Adrenal gland (tissue), 12 donors: ENCODE results near the gene TTC34. TPM values are rescaled to one million over a fixed set of nuclear protein-coding genes. Genes with fewer than 3 reads are reported as not detected.
A peak's percentile ranks its signal among the peaks of the same experiment; 100 is the strongest.

Source experiments
- DNase-seq, 7 donors: peaks; one replicate each; pipeline ENCODE4 v3.0.0-alpha.2; 2019 to 2020
- H3K27ac ChIP-seq, 5 donors: fragments of 200-600 bp; sonication (generic) in 4 of 5; 1 replicate in 3 of 5; 2 replicates in 2 of 5; pipeline versions ENCODE4 v1.5.1 to v1.8.0; 2016 to 2020; ENCODE audit warnings: mild to moderate bottlenecking in 1 of 5
- H3K27me3 ChIP-seq: fragments of 200-600 bp; 2 replicates; pipeline ENCODE4 v1.8.0; 2021
- H3K36me3 ChIP-seq, 2 donors: fragments of 200-600 bp; replicated peaks in 1 of 2; 1 replicate in 1 of 2; 2 replicates in 1 of 2; pipeline versions ENCODE4 v1.5.1 to v1.8.0; 2018 to 2022
- H3K4me1 ChIP-seq, 2 donors: fragments of 200-600 bp; replicated peaks in 1 of 2; 1 replicate in 1 of 2; 2 replicates in 1 of 2; pipeline versions ENCODE4 v1.5.1 to v1.8.0; 2018 to 2021
- H3K4me3 ChIP-seq, 4 donors: fragments of 200-600 bp; sonication (generic) in 3 of 4; one replicate each; pipeline ENCODE4 v1.5.1; 2016 to 2018
- H3K9me3 ChIP-seq, 3 donors: fragments of 200-600 bp; sonication (generic) in 1 of 3; replicated peaks in 1 of 3; 1 replicate in 2 of 3; 2 replicates in 1 of 3; pipeline versions ENCODE4 v1.5.1 to v1.8.0; 2016 to 2021
- CTCF ChIP-seq, 6 experiments: fragments of 450-650 bp in 4 of 6; fragments of 200-600 bp in 2 of 6; sonication (generic) in 1 of 6; IDR thresholded peaks; 1 replicate in 5 of 6; 2 replicates in 1 of 6; pipeline versions ENCODE4 v1.5.1 to v1.8.0; 2016 to 2021; ENCODE audit warnings: antibody characterized with exemption in 6 of 6, mild to moderate bottlenecking in 2 of 6, moderate library complexity in 1 of 6
- POLR2A ChIP-seq, 2 donors: fragments of 450-650 bp; IDR thresholded peaks; one replicate each; pipeline ENCODE4 v1.6.1; 2017; ENCODE audit warnings: antibody characterized with exemption in 2 of 2, mild to moderate bottlenecking in 2 of 2, moderate library complexity in 1 of 2
- WGBS, 4 donors: extraction: QIAGEN DNeasy Blood & Tissue Kit in 2 of 4; methylation state at CpG; one replicate each; pipeline versions ENCODE4 v1.1.5 to v1.1.7; 2013 to 2017; 5-methylcytosine and 5-hydroxymethylcytosine counted together
- intact Hi-C, 2 donors: fragments of 100-400 bp; cut with DNase I; formaldehyde crosslinking; loops; one replicate each; pipeline versions ENCODE4 v1.14.1 to v1.15.0; 2022 to 2023
- polyA plus RNA-seq, 3 donors: library from polyadenylated mRNA; stranded (reverse); fragments of 200-250 nt in 2 of 3; fragments of 350-450 nt in 1 of 3; fragmentation: Illumina TruSeq in 1 of 3; extraction: RNeasy Lipid Tissue Mini Kit (QIAGEN cat#74804) in 1 of 3; gene quantifications; one replicate each; pipeline ENCODE4 v1.2.3, GENCODE V29; 2013 to 2014
- total RNA-seq, 9 donors: library from RNA; depleted of rRNA in 4 of 9; stranded (reverse); fragments of >200 nt in 4 of 9; fragments of 120-200 nt in 1 of 9; fragmentation: NEBNext Ultra II Directional in 1 of 9; extraction: Animal tissue kit (Norgen Biotek cat#: 25700) in 1 of 9; gene quantifications; one replicate each; pipeline versions ENCODE4 v1.1.0 to v1.2.4, GENCODE V29; 2013 to 2023
- donor health status: healthy with polysubstance abuse.
- donor health status: Bipolar disorder and iron deficiency.
- donor health status: DM: yes; HTN: yes; CAD: no.
- donor health status: DM: no; HTN: no; CAD: no.
- donor health status: DM: no; HTN: no; CAD: no.
- donor health status: DM: yes; HTN: yes; CAD: no.

TTC34 gene
- total and polyA plus RNA-seq, 12 donors: 0.12 to 1.9 (median 0.47) TPM

GRCh38 chr1:2623571-2624337 lies 177.7 kb downstream of the TTC34 start:
- H3K27me3 ChIP-seq: peaks cover 20% of the 10 kb centered on the region

DNA sequence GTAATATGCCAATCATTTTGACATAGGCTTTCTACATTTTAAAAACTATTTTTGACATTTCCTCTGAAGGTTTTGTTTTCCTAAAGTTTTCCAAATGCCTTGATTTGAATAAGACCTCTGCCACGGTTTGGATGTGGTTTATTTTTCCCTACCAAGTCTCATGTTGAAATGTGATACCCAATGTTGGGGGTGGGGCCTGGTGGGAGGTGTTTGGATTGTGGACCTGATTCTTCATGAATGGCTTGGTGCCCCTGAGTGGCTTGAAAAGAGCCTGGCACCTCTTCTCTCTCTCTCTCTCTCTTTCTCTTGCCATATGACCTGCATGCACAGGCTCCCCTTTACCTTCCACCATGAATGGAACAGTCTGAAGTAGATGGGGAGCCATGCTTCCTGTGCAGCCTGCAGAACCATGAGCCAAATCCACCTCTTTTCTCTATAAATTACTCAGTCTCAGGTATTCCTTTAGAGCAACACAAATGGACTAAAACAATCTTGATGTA lies 183.5 kb downstream of the TTC34 start:
- Histone ChIP-seq H3K27ac (no peak overlapping the region), H3K27me3 (no peaks in the 10 kb centered on the region), H3K36me3 (no peaks in the 10 kb centered on the region), H3K4me3 (no peak overlapping the region), H3K4me1 (no peaks in the 10 kb centered on the region), H3K9me3 (peaks cover 0 to 3% (median 0%) of the 10 kb centered on the region in 3 donors)
- intact Hi-C loops: no loop called here
- 12 to 21% (median 16%) methylated on average over 1 of the region's 1 CpG for WGBS, 4 donors
- DNase-seq: no peak
- TF ChIP-seq POLR2A (IDR thresholded peaks at IDR 0.05) (no peak), CTCF (IDR thresholded peaks at IDR 0.05) (no peak)

More at GRCh38 chr1:2623571-2624337, 177.7 kb downstream of the TTC34 start:
- DNase-seq: no peak
- Histone ChIP-seq H3K4me3 (no peak overlapping the region), H3K9me3 (no peaks in the 10 kb centered on the region), H3K4me1 (no peaks in the 10 kb centered on the region), H3K27ac (no peak overlapping the region), H3K36me3 (no peaks in the 10 kb centered on the region)
- TF ChIP-seq CTCF (IDR thresholded peaks at IDR 0.05): no peak
- no peak for TF ChIP-seq POLR2A (IDR thresholded peaks at IDR 0.05)
- 81 to 87% (median 83%) methylated on average over 9 to 12 of the region's 12 CpGs for WGBS, 4 donors
- intact Hi-C loops: no loop called here

DNA sequence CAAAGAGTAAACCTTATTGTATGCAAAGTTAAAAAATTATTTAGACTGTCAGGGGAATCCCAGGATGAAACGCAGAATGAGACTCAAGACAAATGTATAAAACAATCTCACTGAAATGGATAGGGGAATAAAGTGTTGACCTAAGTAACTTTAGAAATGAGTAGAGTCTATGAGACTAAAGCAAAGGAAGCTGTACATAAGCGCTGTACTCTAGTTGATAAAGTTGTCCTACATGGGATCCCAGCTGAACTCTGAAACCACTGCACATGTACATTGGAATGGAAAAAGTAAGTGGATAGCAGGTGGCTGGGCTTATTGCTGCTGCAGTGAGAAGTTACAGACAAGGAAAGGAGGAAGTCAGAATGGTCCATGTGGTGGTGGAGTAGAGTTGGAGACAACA lies 187.3 kb downstream of the TTC34 start:
- TF ChIP-seq CTCF (IDR thresholded peaks at IDR 0.05) (no peak), POLR2A (IDR thresholded peaks at IDR 0.05) (no peak)
- H3K27me3 ChIP-seq: no peaks in the 10 kb centered on the region
- WGBS, 4 donors: 84 to 98% (median 89%) methylated on average over 2 of the region's 2 CpGs

GRCh38 chr1:2612591-2613365 lies 188.7 kb downstream of the TTC34 start:
- WGBS, 4 donors: 73 to 94% (median 89%) methylated on average over 7 to 11 of the region's 11 CpGs
- intact Hi-C loops: no loop called here
- TF ChIP-seq CTCF (IDR thresholded peaks at IDR 0.05) (no peak), POLR2A (IDR thresholded peaks at IDR 0.05) (no peak)
- peak in 1 of 7 donors; percentile 11 for DNase-seq
- Histone ChIP-seq H3K4me3 (no peak overlapping the region), H3K27me3 (no peaks in the 10 kb centered on the region), H3K27ac (no peak overlapping the region), H3K9me3 (peaks cover 0 to 3% (median 0%) of the 10 kb centered on the region in 3 donors), H3K36me3 (no peaks in the 10 kb centered on the region), H3K4me1 (no peaks in the 10 kb centered on the region)

More for the DNA sequence above, 187.3 kb downstream of the TTC34 start:
- Histone ChIP-seq H3K36me3 (no peaks in the 10 kb centered on the region), H3K27ac (no peak overlapping the region), H3K9me3 (peaks cover 0 to 3% (median 0%) of the 10 kb centered on the region in 3 donors), H3K4me3 (no peak overlapping the region), H3K4me1 (no peaks in the 10 kb centered on the region)
- DNase-seq: no peak
- intact Hi-C loops: no loop called here
